ENCODE measurements around the gene SNRPD2.

DNA sequence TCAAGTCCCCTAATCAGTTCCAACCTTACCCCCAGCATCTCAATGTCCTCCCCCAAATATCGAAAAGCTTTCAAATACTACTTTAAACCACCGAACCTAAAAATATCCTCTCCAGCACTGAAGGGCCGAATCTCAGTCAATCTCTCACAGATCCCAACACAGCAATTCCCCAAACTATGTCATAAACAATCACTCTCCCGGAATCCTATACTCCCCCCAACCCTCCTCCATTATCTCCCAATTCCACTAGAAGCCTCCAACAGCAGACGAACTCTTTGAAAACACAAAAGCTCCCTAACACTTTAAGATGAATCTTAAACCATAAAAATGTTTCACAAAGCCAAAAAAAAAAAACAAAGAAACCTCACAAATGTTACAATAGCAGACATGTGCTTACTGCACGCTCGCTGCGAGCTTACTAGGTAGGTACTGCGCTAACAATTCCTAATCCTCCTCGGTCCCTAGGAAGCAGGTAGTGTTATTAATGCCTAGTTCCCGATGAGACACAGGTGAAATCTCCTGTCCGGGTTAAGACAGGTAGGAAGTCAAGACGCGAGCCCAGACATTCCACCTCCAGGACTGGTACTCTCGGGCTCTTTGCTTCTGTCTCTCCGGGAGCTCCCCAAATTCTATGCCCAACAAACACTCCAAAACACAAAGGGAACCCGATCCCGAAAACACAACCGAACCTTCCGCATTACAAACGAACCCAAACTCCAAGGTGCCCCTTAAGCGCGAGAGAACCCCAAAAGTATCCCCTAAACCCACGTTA is 24.8 kb upstream of the SNRPD2 start:
- no peak for TF ChIP-seq GATA2 (IDR thresholded peaks at IDR 0.05; ENCODE audit: low read depth, low read length)
- no peak for TF ChIP-seq GATA3 (IDR thresholded peaks at IDR 0.05; ENCODE audit: low read depth, low read length)

Measured in SH-SY5Y (cell line).